ENCODE measurements around the gene NR2F1.
A peak's percentile ranks its signal among the peaks of the same experiment; 100 is the strongest.

Gene NR2F1

DNA sequence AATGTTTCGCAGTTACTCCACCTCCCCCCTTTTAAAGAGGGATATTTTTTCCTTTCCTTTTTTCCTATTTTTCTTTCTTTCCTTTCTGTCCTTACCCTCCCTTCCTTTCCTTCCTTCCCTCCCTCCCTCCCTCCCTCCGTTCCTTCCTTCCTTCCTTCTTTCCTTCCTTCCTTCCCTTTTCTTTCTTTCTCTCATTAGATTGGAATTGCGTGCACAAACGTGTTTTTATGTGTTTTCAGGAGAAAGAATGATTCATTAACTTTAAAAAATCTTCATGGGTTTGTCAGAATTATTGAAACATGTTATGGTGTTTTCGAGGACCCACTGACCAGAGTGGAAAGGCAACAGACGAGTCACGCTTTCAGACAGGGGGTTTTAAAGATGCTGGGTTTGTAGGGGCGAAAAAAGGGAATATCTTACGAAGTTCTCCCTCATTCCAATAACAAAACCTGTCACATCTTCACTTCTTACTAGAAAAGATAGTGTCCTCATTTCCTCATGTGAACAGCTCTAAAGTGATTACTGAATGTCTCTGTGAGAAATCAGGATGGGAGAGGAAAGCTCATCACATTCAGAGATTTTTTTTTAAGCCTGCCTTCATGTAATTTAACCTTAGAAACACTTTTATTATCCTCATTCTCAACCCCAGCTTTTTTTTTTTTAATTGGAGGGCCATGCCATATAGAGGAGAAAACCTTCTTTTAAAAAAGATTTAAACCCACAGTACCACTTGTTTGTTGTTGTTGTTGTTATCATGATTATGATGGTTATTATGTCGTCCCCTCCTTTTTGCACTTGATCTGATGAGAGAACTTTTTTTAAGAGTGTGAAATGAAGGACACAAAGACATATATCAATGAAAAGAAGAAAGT, 21.9 kb downstream of the NR2F1 start:
- no peak for DNase-seq (ENCODE audit: low read depth)

DNA sequence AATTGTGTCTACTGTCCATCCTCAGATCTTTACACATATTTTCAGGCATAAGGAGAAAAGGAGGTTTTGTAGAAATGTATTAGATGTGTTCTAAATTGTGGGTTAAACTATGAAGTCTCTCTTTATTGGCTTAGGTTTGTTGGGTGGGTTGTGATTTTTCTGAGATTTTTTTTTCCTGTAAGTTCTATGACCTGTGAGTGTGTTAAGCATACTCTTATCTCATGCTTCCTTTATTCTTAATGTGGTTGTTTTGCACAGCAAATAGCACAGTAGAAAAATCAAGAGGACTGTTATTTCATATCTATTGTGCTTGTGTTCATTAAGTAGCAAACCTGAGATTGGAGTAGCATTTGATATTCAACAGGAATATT, 23.3 kb downstream of the NR2F1 start:
- no peak for DNase-seq (ENCODE audit: low read depth)

DNA sequence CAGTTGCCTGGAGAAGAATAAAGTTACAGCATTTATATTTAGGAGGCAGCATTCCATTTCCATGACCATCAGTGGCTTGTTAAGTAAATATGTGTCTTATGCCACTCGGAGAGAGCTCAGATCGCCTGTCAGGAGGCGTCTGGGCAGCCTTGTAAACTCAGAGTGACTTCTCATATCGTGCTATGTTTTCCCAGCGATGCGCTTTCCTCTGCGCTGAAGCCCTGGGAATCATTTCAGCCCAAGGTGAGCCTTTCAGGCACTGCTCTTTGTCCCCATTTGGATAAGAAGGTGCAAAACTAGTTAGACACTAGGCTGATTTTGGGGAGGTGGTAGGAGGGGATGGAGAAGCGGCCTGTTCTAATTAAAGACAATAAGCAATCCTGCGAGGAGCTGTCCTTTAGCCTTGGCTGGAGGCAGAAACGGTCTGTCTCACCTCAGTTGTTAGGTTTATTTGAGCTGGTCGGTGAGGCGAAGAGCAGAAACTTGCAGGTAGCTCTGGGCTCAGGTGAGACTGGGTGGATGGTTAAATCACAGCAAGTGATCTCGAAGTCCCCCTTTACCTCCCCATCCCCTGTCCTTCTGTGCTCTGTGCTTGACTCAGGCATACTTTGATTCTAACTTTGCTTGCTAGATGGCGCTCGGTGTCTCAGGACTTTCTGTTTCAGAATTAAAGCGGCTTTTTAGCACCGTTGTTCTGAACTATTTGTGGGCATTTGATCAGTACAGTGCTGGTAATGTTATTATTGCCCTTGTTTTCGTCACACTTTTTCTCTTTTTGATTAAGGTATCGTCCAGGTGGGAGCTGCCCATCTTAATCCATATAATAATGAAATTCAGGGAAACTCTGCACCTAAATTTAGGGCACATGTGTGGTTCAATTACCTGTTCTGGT, 24.6 kb downstream of the NR2F1 start:
- DNase-seq (ENCODE audit: low read depth) = no peak

DNA sequence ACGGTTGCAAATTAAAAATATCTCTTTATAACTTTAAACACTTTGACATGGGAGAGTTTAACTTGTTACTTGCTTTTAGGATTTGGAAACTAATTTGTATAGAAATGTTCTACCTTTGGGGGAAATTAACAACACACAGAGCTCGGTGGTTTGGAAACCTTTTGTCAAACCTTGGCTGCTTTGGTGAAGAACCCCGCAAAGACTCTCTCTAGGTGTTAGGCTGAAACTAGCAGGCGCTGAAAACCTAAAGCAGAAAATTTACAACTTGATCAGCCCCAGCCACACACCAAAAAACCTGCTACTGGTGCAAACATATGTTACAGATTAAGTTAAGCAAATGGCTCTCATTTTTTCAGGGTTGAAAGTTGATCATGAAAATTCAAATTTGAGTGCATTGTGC, 25.8 kb downstream of the NR2F1 start:
- DNase-seq (ENCODE audit: low read depth) = no peak

DNA sequence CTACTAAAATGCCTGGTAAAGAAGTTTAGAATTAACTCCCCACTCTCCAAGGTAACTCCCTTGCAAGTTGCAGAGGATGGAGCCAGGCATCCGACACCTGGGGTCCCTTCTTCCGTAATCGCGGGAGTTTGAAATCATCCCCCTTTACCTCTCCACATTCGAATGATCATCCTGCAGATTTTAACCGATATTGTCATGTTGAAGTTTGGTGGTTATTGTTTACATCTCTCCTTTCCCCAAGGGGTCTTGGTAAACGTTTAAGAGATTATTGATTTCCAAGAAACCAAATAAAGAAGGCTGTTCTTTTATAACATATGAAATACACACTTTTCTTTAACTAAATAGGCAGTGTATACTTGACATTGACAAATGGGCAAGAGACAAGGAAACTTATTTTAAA, 26.7 kb downstream of the NR2F1 start:
- DNase-seq (ENCODE audit: low read depth) = no peak

DNA sequence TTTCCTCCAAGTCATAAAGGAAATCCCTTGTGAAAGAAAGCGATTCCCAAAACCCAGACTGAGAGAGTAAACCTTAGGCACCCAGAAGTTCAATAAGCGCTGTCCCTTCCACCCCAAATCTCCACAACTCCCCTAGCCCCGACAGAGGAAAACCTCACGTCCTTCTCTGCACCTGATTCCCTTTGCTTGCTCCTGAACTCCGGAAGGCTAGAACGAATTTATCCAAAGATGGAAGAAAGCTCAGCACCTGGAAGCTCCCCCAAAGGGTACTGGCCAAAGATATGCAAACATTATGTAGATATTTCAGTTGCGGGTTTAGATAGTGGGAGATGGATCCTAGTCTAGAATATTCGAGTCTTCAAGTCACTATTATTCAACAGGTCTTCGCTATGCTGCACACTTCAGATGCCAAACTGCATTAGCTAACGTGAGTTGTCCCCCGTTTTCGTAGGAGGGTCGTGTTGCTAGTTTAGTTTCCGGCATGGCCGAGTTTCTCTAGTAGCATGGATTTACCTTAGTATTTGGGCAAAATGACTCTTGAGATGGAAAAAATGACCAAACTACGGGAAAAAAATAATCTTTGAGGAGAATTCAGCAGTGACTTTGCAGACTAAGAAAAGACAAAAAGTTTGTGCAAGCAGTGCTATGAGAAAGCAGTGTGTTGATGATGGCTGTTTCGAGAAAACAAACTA, 27.7 kb downstream of the NR2F1 start:
- no peak for DNase-seq (ENCODE audit: low read depth)

DNA sequence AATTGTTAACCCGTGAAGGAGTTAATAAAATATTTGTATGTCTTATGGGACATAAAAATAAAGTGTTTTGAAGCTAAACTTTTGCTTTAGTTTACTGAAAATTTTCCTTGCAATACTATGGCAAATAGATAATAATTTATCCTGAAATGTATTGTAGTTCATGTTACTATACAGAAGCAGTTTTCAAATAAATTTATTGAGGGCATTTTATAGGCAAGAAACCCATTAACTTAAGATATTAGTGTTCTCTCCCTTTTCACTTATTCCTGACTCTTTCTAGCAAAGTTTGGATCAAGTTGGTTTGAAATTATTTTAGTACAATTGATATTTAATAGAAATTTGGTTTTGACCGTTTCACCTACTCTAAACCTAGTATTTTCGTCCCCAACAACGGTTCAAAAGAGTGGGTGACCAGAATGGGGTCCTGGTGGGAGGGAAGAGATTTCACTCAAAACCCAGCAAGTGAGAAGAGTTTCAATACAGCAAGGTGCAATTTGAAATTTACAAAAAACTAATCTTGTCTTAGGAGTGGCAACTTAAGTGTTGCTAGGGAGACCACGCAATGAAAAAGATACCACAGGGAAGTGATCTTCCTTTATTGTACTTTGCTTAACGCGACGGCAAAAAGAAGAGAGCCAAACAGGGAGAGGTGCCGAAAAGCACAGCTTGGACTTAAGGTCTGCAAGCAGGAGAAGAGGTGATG, 28.4 kb downstream of the NR2F1 start:
- no peak for DNase-seq (ENCODE audit: low read depth)

DNA sequence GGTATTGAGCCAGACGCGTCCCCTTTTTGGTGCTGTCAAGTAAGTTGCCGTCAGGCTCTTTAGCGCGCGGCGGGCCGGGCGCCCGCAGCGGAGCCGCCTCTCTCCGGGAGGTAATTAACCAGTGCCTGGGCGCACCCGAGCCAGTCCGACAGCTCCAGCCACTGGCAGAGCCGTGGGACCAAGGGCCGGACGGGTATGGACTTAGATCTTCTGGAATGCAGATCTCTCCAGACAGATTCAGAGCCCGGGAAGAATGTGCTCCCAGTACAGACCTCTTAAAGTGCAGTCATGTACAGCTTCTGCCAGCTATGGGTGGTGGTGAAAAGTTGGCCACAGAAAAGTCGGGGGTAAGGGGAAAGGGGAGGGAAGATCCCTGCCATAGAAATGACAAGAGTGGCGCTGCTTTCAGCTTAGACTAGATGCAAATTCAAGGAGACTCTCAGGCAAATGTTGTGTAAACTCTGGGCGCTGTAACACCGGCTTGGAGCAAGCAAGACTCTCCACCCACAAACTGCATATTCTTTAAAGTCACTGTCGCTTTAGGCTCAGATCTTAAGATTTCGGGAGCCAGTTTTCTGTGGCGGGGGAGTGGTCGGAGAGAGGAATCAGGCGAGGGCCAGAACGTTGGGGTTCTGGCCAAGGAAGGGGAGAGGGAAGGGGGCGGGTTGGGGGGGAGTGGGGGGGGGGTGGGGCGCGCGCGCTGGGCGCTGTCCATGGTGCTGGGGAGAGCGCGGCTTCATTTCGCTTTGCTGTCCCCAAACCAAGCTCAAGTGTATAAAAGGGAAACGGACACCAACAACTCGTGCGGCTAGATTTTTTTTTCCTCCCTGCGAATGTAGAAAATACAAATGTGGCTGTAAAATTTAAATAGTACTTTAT, 29.2 kb downstream of the NR2F1 start:
- no peak for DNase-seq (ENCODE audit: low read depth)

DNA sequence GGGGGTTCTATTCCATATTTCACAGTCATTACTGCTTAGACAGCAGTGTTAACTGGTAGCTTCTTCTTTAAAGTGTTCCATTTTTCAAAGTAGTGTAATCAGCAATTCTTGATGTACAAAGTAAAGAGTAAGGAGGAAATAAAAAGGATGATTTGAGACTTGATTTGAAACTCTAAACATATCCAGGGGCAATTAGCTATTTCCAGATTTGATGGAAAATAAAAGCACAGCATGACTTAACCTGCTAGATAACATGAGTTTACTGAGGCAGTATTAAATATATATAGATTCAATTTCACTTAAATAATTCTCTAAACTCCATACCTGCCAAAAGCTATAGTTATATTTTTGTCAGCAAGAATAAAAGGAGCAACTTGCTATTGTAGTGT, 29.8 kb downstream of the NR2F1 start:
- DNase-seq (ENCODE audit: low read depth) = no peak

DNA sequence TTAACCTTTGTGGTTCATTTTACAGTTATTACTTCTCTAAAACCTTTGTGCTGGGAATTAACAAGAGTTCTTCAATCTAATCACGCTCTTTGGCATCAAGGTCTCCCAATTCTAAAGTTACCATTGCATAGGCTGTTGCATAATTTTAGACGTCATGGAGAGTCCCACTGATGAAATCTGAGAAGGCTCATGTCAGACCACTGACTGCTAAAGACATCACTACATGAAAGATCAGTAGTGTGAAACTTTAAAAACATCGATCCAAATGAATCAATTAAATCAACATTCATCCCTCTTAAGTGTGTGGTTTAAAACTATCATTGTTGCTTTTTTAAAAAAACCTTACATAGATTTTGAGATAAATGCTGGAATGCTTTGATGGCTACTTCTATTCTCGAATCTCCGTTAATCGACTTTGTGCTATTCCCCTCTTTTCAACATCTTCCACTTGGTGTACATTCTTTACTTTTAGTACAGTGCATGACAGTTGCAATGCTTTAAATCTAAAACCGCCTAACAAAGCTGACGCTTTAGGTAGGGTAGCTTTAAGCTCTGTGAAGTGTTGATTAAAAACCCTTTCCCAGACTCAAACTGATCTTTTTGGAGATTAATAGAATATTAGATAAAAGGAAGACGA, 33.6 kb downstream of the NR2F1 start:
- DNase-seq (ENCODE audit: low read depth) = no peak

DNA sequence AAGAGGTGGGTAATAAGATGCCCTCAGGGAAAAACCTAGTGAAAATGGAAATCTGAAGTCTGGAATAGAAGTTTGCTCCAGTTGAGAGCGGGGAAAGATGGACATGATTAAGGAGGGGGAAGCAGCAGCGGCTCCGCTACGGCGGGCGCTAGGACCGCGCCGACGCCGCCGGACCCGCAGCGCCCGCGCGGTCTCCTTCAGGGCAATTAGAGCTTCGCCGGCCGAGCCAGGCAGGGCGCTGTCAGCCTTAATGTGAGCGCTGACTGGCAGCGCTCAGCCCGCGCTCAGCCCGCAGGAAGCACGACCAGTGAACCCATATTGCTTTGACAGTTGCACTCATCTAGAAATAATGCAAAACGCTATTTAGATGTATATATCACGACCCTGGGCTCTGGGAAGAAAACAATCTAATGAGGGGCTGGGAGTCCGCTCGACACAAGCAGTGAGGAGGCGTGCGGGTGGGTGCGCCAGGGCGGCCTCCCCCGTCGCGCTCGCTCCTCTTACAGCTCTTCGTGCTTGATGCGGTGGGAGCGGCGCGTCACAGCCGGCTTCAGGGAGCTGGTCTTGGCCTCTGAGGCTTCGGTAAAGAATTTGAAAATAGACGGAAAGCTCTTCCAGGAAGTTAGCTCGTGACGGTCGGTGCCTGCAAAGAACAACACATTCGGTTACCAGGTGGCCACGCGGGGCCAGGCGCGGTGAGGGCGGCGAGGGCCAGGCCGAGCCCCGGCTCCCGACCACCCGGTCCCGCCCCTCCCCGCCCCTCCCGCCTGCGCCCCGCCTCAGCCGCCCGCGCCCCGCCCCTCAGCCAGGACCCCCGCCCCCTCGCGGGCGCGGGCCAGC, 37.7 kb downstream of the NR2F1 start:
- DNase-seq (ENCODE audit: low read depth) = peak; percentile 30

DNA sequence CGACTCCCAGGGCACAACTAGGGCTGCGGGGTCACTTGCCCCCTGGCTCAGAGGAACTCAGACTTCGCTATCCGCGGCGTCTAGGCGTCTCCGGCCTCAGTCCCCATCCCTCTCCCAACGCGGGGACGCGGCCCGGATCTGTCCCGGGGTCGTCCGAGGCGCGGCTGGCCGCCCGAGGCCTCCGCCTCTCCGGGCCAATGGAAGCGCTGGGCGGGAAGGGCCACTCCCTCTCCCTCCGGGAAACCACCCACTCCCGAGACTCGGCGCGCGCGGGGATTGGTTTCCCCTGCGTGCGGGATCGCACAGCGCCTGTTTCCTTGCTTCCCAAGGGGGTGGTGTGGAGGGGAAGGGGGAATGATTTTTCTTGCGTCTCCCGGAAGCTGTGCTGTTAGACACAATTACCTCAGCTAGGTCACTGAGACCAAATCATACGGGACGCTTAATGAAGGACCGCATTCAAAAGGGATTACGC, 38.3 kb downstream of the NR2F1 start:
- no peak for DNase-seq (ENCODE audit: low read depth)

DNA sequence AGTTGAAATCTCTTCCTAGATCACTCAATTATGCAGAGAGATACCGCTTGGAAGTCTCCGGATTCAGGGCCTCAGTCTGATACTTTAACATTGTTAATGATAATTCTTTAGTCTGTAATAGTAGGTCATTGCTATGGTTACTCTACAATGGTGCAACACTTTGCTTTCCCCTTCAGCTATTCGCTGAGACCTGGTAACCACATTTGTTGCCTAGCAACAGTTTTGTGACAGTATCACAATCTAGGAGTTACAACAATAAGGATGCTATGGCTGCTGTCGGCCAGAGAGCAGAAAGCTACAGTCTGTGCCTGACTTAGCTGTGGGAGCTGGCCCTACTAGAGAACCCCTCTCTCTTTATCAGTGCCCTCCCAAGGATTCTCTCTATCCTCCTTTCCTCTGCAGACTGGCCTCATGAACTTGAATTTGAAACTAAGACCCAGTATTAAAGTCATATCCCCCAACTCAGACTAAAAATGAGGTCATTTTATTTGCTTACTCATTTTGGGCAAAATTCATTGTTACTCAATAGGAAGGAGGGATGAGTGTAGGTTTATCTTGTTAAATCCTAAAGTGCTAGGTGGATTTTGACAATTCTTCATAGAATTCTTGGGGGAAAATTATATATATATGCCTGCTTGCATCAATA, 39.3 kb downstream of the NR2F1 start:
- no peak for DNase-seq (ENCODE audit: low read depth)

DNA sequence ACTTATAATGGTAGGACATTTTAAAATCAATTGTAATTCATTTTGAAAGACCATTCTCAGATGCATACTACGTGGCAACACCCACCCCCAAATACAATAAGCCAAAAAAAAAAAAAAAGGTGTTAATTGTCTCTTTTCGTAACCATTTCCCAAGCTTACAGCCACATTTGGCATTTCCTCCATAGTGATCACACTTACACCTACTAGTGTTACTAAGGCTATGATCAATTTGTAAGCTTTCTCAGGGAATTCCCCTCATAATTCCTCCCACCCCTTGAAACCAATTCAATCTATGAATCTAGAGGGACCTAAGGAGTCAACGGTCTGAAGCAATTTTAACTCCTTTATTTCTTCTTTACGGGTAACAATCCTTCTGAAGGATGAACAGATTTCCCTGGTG, 40.1 kb downstream of the NR2F1 start:
- DNase-seq (ENCODE audit: low read depth) = no peak

DNA sequence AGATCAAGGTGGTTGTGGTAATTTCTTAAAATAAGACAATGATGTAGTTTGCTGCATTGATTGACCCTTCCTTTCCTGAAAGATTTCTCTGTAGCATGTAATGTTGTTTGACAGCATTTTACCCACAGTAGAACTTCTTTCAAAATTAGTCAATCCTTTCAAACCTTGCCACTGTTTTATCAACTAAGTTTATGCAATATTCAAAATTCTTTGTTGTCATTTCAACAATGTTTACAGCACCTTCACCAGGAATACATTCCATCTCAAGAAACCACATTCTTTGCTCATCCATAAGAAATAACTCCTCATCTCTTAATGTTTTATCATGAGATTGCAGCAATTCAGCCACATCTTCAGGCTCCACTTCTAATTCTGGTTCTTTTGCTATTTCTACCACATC, 43.8 kb downstream of the NR2F1 start:
- no peak for DNase-seq (ENCODE audit: low read depth)

DNA sequence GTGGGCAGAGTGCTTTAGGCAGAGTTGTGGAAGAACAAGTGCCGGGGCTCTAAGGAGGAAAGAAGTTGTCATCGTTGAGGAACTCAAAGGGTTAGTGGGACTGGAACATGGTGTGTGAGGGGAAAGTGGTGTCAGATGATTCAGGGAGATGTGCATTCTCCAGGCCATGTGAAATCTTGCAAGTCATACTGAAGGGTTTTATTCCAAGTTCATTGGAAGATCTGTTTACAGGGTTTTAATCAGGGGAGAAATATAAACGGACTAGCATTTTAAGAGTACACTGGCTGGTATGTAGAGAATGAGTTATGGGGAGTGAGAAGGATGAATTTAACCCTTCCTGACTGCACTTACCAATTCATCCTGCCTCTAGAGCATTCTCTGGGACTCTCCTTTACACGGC, 49.3 kb downstream of the NR2F1 start:
- DNase-seq (ENCODE audit: low read depth) = no peak

DNA sequence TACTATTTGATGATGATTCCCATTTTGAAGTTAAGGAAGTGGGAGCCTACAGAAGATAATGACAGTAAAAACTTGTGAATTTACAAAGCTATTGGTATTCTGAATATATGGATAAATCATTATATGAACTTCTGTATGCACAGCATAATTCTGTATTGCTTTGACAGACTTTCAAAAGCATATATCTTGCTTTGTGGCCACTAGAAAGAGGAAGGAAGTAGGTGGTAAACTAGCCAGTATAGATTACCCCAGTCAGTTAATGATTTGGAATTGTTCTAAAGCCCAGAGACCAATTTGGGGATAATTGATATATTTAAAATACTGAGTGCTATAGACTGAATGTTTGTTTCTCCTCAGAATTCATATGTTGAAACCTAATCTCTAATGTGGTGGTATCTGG, 53.0 kb downstream of the NR2F1 start:
- DNase-seq (ENCODE audit: low read depth) = no peak

DNA sequence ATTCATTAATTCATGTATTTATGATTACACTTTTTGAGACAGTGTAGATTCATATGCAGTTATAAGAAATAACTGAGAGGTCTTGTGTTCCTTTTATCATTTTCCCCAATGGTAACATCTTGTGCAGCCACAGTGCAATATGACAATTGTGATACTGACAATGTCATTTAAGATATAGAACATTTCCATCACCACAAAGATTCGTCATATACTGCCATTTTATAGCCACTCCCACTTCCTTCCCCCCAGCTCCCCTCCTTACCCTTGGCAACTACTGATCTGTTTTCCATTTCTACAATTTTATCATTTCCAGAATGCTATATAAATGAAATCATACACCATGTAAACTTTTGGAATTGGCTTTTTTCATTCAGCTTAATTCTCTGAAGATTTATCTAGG, 53.8 kb downstream of the NR2F1 start:
- no peak for DNase-seq (ENCODE audit: low read depth)

DNA sequence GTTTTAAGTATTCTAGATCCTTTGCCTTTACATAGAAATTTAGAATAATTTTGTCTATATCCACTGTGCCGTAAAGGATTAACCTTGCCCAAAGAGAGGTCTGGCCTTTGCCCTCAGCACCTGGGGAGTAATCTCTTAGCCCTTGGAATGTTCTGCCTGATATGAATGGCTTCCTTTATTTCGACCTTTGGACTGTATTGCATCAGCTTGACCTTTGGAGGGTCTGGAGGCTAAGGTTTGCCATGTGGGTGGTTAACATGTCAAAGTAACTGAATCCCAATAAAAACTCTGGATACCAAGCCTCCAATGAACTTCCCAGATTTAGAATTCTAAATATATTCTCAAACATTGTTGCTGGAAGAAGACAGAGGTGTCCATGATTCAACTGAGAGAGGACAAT, 54.7 kb downstream of the NR2F1 start:
- DNase-seq (ENCODE audit: low read depth) = no peak

Measured in activated T-cell treated with anti-CD3 and anti-CD28 coated beads for 1 hour (primary cell).